Caco-2 (cell line): ENCODE data around the gene ST8SIA2. TPM values are rescaled to one million over a fixed set of nuclear protein-coding genes. Genes with fewer than 3 reads are reported as not detected.

Experiments used
- BruUV-seq: library from RNA; stranded (reverse); fragments of 400-500 nt; replicated peaks from 2 replicates; lab custom pipeline; 2021; lab: Mats Ljungman, UMichigan
- CTCF ChIA-PET: fragments of 300-600 bp; sonication (Branson Sonifier 250); formaldehyde crosslinking; loops from one replicate; lab custom pipeline; 2022; ENCODE audit warnings: antibody characterized with exemption; lab: Charles Lee
- POLR2A ChIA-PET: fragments of 300-600 bp; sonication (Branson Sonifier 250); formaldehyde crosslinking; loops from one replicate; lab custom pipeline; 2022; ENCODE audit warnings: antibody characterized with exemption; lab: Charles Lee
- DNase-seq, 2 experiments: peaks; one replicate each; pipeline versions ENCODE4 v3.0.0 to v3.0.0-alpha.2; 2020 to 2022
- H3K27me3 ChIP-seq: replicated peaks from 2 replicates; pipeline ENCODE4 v1.6.0; 2011; ENCODE audit warnings: low read length; ENCODE audit not compliant: control insufficient read depth, insufficient read depth
- H3K36me3 ChIP-seq: 2 replicates; pipeline ENCODE4 v1.5.1; 2011; ENCODE audit warnings: low read length; ENCODE audit not compliant: control insufficient read depth, insufficient read depth
- H3K4me1 ChIP-seq: fragments of 250-450 bp; sonication (Bioruptor Pico); 2 replicates; pipeline ENCODE4 v1.5.1; 2020; ENCODE audit warnings: mild to moderate bottlenecking
- H3K4me3 ChIP-seq: 2 replicates; pipeline ENCODE4 v1.5.1; 2011; ENCODE audit warnings: low read depth, mild to moderate bottlenecking, control low read depth, low read length
- H3K9me3 ChIP-seq: fragments of 250-450 bp; sonication (Bioruptor Pico); 2 replicates; pipeline ENCODE4 v1.5.1; 2020; ENCODE audit warnings: mild to moderate bottlenecking, moderate library complexity
- H3K27ac Mint-ChIP-seq: one replicate; pipeline ENCODE4 v1.8.0; 2022; ENCODE audit warnings: mixed read lengths; ENCODE audit not compliant: unreplicated experiment
- H3K27me3 Mint-ChIP-seq: one replicate; pipeline ENCODE4 v1.8.0; 2022; ENCODE audit warnings: mixed read lengths; ENCODE audit not compliant: insufficient read depth, unreplicated experiment
- H3K36me3 Mint-ChIP-seq: one replicate; pipeline ENCODE4 v1.8.0; 2022; ENCODE audit warnings: mild to moderate bottlenecking, mixed read lengths; ENCODE audit not compliant: insufficient read depth, unreplicated experiment
- H3K4me1 Mint-ChIP-seq: one replicate; pipeline ENCODE4 v1.8.0; 2022; ENCODE audit warnings: low read depth, mixed read lengths; ENCODE audit not compliant: unreplicated experiment
- H3K4me3 Mint-ChIP-seq: one replicate; pipeline ENCODE4 v1.8.0; 2022; ENCODE audit warnings: mild to moderate bottlenecking, moderate library complexity, mixed read lengths; ENCODE audit not compliant: unreplicated experiment
- H3K9me3 Mint-ChIP-seq: one replicate; pipeline ENCODE4 v1.8.0; 2022; ENCODE audit warnings: mixed read lengths; ENCODE audit not compliant: unreplicated experiment
- CTCF ChIP-seq, 2 experiments: fragments of 200-600 bp in 1 of 2; IDR thresholded peaks; 1 replicate in 1 of 2; 2 replicates in 1 of 2; pipeline versions ENCODE4 v1.5.1 to v1.8.0; 2011 to 2022; ENCODE audit warnings: antibody characterized with exemption in 1 of 2, control low read depth in 1 of 2, inconsistent platforms in 1 of 2, low read depth in 1 of 2, low read length in 1 of 2, mild to moderate bottlenecking in 1 of 2, moderate library complexity in 1 of 2; ENCODE audit not compliant: insufficient read depth in 1 of 2, severe bottlenecking in 1 of 2, unreplicated experiment in 1 of 2
- intact Hi-C: fragments of 100-400 bp; cut with micrococcal nuclease; formaldehyde crosslinking; loops from one replicate; pipeline ENCODE4 v1.10.0; 2022; ENCODE audit not compliant: unreplicated experiment
- total RNA-seq: library from RNA; stranded (reverse); gene quantifications from 2 replicates; pipeline ENCODE4 v1.2.3, GENCODE V29; 2022

The ST8SIA2 gene
- total RNA-seq, 1 experiment from 2014 or later = not detected

GRCh38 chr15:92494806-92495336 lies 101.2 kb downstream of the ST8SIA2 start:
- Mint-ChIP-seq H3K4me1 (peaks cover 6% of the 10 kb centered on the region), H3K27ac (no peak overlapping the region), H3K27me3 (peaks cover 27% of the 10 kb centered on the region), H3K36me3 (no peaks in the 10 kb centered on the region), H3K9me3 (no peaks in the 10 kb centered on the region), H3K4me3 (no peak overlapping the region)
- Histone ChIP-seq H3K27me3 (peaks cover 4% of the 10 kb centered on the region; the same call in 1 of the 2 replicates), H3K36me3 (no peaks in the 10 kb centered on the region), H3K4me3 (no peak overlapping the region), H3K9me3 (no peaks in the 10 kb centered on the region), H3K4me1 (no peaks in the 10 kb centered on the region)
- ChIA-PET CTCF (no interaction called here), POLR2A (no interaction called here)
- no peak for DNase-seq
- intact Hi-C loops = no loop called here
- TF ChIP-seq CTCF (IDR thresholded peaks at IDR 0.05; ENCODE audit: insufficient read depth in 1 of 2, low read depth in 1 of 2, low read length in 1 of 2, severe bottlenecking in 1 of 2, unreplicated experiment in 1 of 2) = no peak
- no TSS peak for BruUV-seq

GRCh38 chr15:92495446-92495845 lies 101.8 kb downstream of the ST8SIA2 start:
- Mint-ChIP-seq H3K4me3 (no peak overlapping the region), H3K27ac (no peak overlapping the region), H3K36me3 (no peaks in the 10 kb centered on the region), H3K27me3 (peaks cover 29% of the 10 kb centered on the region), H3K9me3 (no peaks in the 10 kb centered on the region), H3K4me1 (peaks cover 6% of the 10 kb centered on the region)
- H3K36me3 ChIP-seq = no peaks in the 10 kb centered on the region
- H3K27me3 ChIP-seq = peaks cover 4% of the 10 kb centered on the region; the same call in 1 of the 2 replicates
- H3K4me3 ChIP-seq = no peak overlapping the region
- DNase-seq = no peak
- ChIA-PET POLR2A (no interaction called here), CTCF (no interaction called here)
- intact Hi-C loops = no loop called here
- no peaks in the 10 kb centered on the region for H3K4me1 ChIP-seq
- TF ChIP-seq CTCF (IDR thresholded peaks at IDR 0.05; ENCODE audit: insufficient read depth in 1 of 2, low read depth in 1 of 2, low read length in 1 of 2, severe bottlenecking in 1 of 2, unreplicated experiment in 1 of 2) = no peak
- H3K9me3 ChIP-seq = no peaks in the 10 kb centered on the region
- BruUV-seq = no TSS peak

GRCh38 chr15:92499731-92500530 lies 106.2 kb downstream of the ST8SIA2 start:
- Histone ChIP-seq H3K4me1 (no peaks in the 10 kb centered on the region), H3K9me3 (no peaks in the 10 kb centered on the region), H3K36me3 (no peaks in the 10 kb centered on the region), H3K27me3 (peaks cover 4% of the 10 kb centered on the region; the same call in 1 of the 2 replicates), H3K4me3 (no peak overlapping the region)
- intact Hi-C loops = no loop called here
- no peak for DNase-seq
- H3K4me3 Mint-ChIP-seq = no peak overlapping the region
- H3K27me3 Mint-ChIP-seq = peaks cover 28% of the 10 kb centered on the region
- peaks cover 6% of the 10 kb centered on the region for H3K4me1 Mint-ChIP-seq
- no peaks in the 10 kb centered on the region for H3K9me3 Mint-ChIP-seq
- H3K27ac Mint-ChIP-seq = no peak overlapping the region
- no TSS peak for BruUV-seq
- ChIA-PET POLR2A (no interaction called here), CTCF (no interaction called here)
- no peak for TF ChIP-seq CTCF (IDR thresholded peaks at IDR 0.05; ENCODE audit: insufficient read depth in 1 of 2, low read depth in 1 of 2, low read length in 1 of 2, severe bottlenecking in 1 of 2, unreplicated experiment in 1 of 2)
- H3K36me3 Mint-ChIP-seq = no peaks in the 10 kb centered on the region
